ENCODE measurements around the gene SNX14. TPM values are rescaled to one million over a fixed set of nuclear protein-coding genes. Genes with fewer than 3 reads are reported as not detected.

Gene SNX14
- total RNA-seq, 1 donor from 2014 or later, result 87.2 TPM

DNA sequence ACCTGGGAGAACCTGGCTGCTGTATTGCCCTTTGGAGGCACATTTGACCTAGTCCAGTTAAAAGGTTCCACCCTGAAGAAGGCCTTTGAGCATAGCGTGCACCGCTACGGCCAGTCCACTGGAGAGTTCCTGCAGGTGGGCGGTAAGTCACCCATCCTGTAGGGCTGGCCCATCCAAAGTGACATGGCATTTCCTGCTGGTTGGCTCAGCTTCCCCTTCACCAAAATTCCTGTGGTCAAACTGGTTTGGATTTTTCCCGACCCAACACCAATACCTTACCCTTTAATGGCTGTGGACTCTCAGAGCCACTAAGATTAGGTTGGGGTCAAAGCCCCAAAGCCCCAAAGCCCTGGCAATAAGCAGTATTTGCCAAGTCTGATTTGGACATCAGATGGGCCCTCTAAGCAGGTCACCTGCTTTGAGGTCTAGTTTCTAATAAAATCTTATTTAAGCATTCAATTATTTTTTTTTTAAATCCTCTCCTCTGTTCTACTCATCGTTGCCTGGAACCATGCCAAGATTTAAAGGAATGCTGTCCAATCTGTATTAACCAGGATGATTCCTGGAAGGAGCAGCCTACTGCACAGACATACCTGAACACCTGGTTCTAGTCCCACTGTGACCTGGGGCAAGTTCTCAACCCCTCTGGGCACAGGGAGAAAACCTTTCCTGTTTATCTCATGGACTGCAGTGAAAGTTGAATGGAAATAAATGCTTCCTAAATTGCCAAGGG, 103.0 kb downstream of the SNX14 start:
- peak overlapping the region; percentile 27 for H3K27ac Mint-ChIP-seq (ENCODE audit: unreplicated experiment)
- H3K4me3 Mint-ChIP-seq (ENCODE audit: unreplicated experiment), result no peak overlapping the region
- peaks cover 5% of the 10 kb centered on the region for H3K4me1 Mint-ChIP-seq (ENCODE audit: unreplicated experiment)
- peaks cover 68% of the 10 kb centered on the region for H3K36me3 Mint-ChIP-seq (ENCODE audit: unreplicated experiment)
- no peak for DNase-seq (ENCODE audit: extremely low spot score, unreplicated experiment)
- no peaks in the 10 kb centered on the region for H3K9me3 Mint-ChIP-seq (ENCODE audit: unreplicated experiment)
- TF ChIP-seq CTCF (IDR thresholded peaks at IDR 0.05), result no peak
- no peaks in the 10 kb centered on the region for H3K27me3 Mint-ChIP-seq (ENCODE audit: unreplicated experiment)

DNA sequence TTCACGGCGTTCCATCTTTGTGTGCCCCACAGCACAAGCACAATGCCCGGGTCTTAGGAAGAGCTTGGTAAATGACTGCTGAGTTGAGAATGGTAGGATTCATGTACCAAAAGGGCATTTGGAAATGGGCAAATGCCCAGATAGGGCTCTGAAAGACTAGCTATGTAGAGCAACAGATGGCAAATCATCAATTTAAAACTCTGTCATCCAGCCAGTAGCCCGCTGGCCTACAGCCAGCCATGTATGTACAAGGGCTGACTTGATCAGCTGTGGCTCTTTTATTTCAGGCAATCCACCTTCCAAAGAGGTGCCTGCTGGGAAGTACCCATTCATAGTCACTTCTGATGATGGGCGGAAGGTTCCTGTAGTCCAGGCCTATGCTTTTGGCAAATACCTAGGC, 108.7 kb downstream of the SNX14 start:
- no peak for DNase-seq (ENCODE audit: extremely low spot score, unreplicated experiment)
- Mint-ChIP-seq H3K9me3 (ENCODE audit: unreplicated experiment) (no peaks in the 10 kb centered on the region), H3K4me1 (ENCODE audit: unreplicated experiment) (peaks cover 18% of the 10 kb centered on the region), H3K27ac (ENCODE audit: unreplicated experiment) (no peak overlapping the region), H3K4me3 (ENCODE audit: unreplicated experiment) (no peak overlapping the region), H3K36me3 (ENCODE audit: unreplicated experiment) (peaks cover 36% of the 10 kb centered on the region), H3K27me3 (ENCODE audit: unreplicated experiment) (no peaks in the 10 kb centered on the region)
- no peak for TF ChIP-seq CTCF (IDR thresholded peaks at IDR 0.05)

DNA sequence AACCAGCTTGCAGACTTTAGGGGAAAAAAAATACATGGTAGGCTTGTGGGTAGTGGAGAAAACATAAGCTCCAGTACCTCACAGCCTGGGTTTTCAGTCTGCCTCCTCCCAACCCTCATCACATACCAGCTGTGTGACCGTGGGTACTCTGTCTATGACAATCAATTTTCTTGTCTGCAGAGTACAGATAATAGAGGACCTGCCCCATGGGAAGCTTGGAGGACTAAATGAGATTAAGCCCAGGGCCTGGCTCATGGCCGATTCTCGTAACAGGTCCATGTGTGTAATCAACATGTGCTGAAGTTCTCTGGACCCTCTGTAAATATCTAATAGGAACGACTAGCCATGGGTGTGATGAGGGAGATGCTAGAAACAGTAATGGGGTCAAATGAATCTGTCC, 109.8 kb downstream of the SNX14 start:
- peaks cover 35% of the 10 kb centered on the region for H3K36me3 Mint-ChIP-seq (ENCODE audit: unreplicated experiment)
- no peak for DNase-seq (ENCODE audit: extremely low spot score, unreplicated experiment)
- H3K9me3 Mint-ChIP-seq (ENCODE audit: unreplicated experiment), result no peaks in the 10 kb centered on the region
- H3K27ac Mint-ChIP-seq (ENCODE audit: unreplicated experiment), result no peak overlapping the region
- H3K4me3 Mint-ChIP-seq (ENCODE audit: unreplicated experiment), result no peak overlapping the region
- H3K4me1 Mint-ChIP-seq (ENCODE audit: unreplicated experiment), result peaks cover 18% of the 10 kb centered on the region
- no peaks in the 10 kb centered on the region for H3K27me3 Mint-ChIP-seq (ENCODE audit: unreplicated experiment)
- no peak for TF ChIP-seq CTCF (IDR thresholded peaks at IDR 0.05)

DNA sequence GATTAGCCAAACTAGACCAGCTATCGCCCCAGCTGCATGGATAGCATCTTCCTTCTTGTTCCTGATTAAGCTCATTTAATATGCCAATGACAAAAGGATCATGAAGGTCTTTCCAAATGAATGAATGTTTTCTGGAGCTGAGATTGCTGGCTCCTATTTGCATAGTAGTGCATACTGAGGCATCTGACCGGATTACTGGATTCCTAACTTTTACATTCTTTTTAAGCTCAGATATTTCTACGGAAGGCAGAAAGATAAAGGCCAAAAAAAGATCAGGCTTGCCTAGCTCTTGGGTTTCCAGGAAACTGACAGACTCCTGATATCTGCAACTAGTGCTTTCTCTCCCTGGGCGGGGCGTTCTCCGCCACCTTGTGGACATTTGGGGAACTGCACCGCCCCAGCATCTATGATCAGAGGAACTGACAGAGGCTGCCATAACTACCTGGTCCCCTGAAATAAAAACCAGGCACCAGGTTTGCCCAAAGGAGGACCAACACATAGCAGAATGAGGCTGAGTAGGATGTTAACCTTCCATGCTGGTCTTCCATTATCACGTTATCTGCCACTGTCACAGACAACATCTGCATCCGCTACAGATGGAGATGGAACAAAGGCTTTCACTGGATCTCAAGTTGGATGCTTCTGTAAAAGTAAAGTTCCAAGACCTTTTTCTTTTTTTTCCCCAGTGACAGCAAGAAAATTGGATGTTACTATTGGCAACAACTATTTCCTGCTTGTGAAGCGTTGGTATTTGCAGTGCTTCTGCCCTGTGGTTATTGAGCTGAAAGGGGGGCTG, 110.6 kb downstream of the SNX14 start:
- peak; percentile 94 for DNase-seq (ENCODE audit: extremely low spot score, unreplicated experiment)
- H3K36me3 Mint-ChIP-seq (ENCODE audit: unreplicated experiment), result peaks cover 35% of the 10 kb centered on the region
- peak overlapping the region; percentile 75 for H3K27ac Mint-ChIP-seq (ENCODE audit: unreplicated experiment)
- no peak overlapping the region for H3K4me3 Mint-ChIP-seq (ENCODE audit: unreplicated experiment)
- TF ChIP-seq CTCF (IDR thresholded peaks at IDR 0.05), result peak; percentile 98
- H3K9me3 Mint-ChIP-seq (ENCODE audit: unreplicated experiment), result no peaks in the 10 kb centered on the region
- no peaks in the 10 kb centered on the region for H3K27me3 Mint-ChIP-seq (ENCODE audit: unreplicated experiment)
- H3K4me1 Mint-ChIP-seq (ENCODE audit: unreplicated experiment), result peaks cover 18% of the 10 kb centered on the region

DNA sequence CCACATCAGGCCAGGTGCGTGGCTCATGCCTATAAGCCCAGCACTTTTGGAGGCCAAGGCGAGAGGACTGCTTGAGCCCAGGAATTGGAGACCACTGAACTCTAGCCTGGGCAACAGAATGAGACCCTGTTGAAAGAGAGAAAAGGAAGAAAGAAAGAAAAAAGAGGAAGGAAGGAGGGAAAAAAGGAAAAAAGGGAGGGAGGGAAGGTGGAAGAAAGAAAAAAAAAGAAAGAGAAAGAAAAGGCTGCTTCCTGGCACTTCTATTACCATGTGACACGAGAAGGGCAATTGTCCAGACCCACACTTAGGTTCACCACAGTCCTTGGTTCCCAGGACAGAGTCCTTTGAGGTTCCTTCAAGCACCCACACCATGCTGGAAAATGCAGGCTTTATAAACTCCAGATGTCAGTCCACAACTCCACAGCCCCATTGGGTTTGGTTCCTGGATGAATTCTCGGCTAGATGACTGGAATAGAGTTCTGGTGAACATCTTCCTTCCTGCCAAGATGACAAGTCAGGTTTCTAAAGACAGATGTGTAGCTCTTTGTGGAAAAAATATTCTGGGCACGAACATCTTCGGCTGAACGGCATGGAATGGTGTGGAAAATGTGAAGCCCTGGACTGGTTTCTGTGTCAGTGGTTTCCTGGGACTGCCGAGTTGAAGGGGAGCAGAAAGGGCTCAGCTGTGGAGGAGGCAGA, 111.3 kb downstream of the SNX14 start:
- no peak for TF ChIP-seq CTCF (IDR thresholded peaks at IDR 0.05)
- no peaks in the 10 kb centered on the region for H3K27me3 Mint-ChIP-seq (ENCODE audit: unreplicated experiment)
- H3K27ac Mint-ChIP-seq (ENCODE audit: unreplicated experiment), result peak overlapping the region; percentile 75
- peaks cover 18% of the 10 kb centered on the region for H3K4me1 Mint-ChIP-seq (ENCODE audit: unreplicated experiment)
- no peak overlapping the region for H3K4me3 Mint-ChIP-seq (ENCODE audit: unreplicated experiment)
- DNase-seq (ENCODE audit: extremely low spot score, unreplicated experiment), result no peak
- H3K9me3 Mint-ChIP-seq (ENCODE audit: unreplicated experiment), result no peaks in the 10 kb centered on the region
- peaks cover 37% of the 10 kb centered on the region for H3K36me3 Mint-ChIP-seq (ENCODE audit: unreplicated experiment)
